GM18499 (cell line): ENCODE data around the gene MSRB1.
"Not testable (repeated sequence)": the region's sequence is repeated elsewhere in the genome, so short reads cannot be mapped to it uniquely, and the experiment has no call there.

Experiments
- ATAC-seq: cut with Tn5 transposase; IDR thresholded peaks from one replicate; pipeline ENCODE4 v1.9.1; 2021; ENCODE audit warnings: moderate number of reproducible peaks; ENCODE audit not compliant: insufficient read depth, unreplicated experiment

The MSRB1 gene

DNA sequence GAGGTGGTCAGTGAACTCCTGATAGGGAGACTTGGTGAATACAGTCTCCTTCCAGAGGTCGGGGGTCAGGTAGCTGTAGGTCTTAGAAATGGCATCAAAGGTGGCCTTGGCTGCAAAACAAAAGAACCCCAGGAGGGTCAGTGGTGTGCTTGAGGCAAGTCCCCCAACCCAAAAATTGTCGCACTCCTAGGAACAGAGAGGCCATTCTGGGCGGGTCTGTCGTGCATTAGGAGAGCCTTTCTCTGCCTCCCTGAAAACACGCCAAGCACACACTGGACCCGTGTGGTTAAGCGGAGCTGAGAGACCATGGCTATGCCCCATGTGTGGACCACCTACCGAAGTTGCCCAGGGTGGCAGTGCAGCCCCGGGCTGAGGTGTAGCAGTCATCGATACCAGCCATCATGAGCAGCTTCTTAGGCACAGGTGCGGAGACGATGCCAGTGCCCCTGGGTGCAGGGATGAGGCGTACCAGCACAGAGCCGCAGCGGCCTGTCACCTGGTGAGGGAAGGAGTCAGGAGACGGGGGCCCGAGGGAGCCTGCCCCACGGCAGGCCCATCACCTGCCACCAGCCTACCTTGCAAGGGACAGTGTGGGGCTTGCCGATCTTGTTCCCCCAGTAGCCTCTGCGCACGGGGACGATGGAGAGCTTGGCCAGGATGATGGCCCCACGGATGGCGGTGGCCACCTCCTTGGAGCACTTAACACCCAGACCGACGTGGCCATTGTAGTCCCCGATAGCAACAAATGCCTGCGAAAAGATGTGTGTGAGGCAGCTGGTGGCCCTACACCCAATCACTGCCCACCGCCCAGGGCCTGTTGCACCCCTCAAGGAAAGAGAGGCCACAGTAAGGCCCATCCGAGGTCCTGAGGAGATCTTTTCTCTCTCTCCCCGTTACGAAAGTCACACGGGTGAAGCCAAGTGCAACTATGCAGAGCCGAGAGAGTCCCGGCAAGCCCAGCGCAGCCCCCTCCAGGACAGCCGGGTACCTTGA, 19.5 kb upstream of the MSRB1 start:
- not testable (repeated sequence) for ATAC-seq

DNA sequence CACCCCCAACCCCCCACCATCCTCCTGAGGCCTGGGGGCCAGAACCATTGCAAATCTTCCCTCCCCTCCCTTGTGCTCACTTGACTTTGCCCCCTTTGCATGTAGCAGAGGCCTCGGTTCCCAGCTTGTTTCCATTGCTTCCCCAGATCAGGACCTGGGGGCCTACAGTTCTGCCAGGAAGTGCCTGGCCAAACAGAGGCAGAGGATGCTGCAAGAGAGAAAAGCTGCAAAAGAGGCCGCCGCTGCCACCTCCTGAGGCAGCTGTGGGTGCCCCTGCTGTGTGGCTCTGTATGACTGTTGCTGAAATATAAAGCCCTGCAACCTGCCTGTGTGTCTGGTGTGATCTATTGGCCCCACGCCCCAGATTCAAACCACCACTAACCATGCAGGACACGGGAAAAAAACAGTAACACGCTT, 18.7 kb upstream of the MSRB1 start:
- no peak for ATAC-seq

DNA sequence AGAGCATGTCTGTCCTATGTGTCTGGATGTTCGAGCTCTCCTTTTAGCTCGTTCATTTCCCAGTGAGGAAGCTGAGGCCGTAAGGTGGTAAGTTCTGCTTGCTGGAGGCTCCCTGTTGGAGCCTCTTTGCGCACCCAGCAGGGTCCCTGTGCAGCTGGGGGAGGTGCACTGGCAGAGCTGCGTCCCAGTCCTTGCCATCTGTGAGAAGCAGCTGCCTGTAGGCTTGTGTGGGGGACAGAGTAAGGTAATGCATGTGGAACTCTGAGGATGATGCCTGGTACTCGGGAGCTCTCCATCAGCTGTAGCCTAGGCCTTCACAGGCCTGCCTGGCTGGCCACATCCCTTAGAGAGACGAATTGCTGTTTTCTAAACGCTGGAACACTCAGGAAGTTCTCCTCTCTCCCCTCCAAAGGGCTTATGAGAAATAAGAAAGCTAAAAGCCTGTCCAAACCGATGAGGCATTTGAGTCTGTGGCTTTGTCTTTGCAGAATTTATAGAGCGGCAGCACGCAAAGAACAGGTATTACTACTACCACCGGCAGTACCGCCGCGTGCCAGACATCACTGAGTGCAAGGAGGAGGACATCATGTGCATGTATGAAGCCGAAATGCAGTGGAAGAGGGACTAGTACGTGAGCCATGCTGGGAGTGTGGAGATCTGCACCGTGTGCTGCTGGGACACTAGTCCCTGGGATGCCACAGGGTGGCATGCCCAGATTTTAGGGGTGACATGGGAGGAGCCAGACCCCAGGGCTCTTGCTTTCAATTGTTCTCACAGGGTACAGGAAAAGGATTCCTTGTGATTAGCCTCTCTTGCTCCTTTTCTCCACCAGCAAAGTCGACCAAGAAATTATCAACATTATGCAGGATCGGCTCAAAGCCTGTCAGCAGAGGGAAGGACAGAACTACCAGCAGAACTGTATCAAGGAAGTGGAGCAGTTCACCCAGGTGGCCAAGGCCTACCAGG, 17.9 kb upstream of the MSRB1 start:
- ATAC-seq = no peak

DNA sequence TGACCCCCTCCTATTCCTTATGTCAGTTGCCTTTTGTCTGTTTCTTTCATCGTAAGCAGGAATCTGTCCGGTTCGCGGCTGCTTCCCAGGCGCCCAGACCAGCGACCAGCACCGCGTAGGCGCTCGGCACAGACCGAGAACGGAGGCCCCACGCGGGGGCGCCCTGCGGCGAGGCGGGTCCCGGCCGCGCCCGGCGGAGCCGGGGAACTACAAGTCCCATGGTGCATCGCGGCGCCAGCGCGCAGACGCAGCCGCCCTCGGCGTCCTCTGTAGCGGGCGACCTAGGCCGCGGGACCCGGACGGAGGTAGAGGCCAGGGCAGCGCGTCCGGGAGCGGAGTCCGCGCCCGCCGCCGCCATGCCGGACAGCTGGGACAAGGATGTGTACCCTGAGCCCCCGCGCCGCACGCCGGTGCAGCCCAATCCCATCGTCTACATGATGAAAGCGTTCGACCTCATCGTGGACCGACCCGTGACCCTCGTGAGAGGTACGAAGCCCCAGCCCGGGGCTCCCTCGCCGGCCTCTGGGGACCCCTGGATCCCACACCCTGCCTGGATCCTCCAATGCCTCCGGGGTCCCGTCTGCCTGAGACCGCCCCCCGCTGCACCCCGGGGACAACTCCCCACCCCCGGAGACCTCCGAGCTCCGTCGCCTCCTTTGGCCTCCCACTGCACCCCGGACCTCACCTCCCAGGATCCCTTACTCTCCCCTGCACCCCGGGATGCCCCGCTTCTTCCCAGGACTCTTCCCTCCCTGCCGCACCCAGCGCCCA, 16.5 kb upstream of the MSRB1 start, which contains the start of gene NDUFB10:
NDUFB10 (plus strand) TSS at position 270 of the 771 bp plus-strand sequence; CDS start at position 357, 87 bp downstream.
- ATAC-seq = no peak

DNA sequence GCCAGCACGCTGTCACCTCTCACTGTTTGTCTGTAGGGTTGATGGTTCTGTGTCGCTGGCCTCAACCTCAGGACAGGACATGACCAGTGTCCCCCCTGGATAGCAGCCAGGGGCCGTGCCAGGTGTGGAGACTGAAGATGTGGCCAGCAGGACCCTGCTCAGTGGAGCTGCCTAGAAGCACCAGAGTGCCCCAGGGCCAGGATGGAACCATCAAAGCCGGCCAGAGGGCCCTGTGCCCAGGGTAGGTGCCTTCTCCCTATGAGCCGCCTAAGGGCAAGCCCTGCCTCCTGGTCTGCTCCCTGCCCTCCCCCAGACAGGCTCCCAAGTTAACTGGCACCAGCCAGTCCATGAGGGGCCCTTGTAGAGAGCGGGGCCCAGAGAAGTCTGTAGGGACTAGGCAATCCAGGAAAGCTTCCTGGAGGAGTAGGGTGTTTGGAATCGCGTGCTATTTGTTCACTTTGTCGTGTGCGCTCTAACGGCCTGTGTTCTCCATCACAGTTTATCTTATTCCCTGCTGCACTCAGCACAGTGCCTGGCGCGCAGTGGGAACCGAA, 15.8 kb upstream of the MSRB1 start:
- no peak for ATAC-seq

DNA sequence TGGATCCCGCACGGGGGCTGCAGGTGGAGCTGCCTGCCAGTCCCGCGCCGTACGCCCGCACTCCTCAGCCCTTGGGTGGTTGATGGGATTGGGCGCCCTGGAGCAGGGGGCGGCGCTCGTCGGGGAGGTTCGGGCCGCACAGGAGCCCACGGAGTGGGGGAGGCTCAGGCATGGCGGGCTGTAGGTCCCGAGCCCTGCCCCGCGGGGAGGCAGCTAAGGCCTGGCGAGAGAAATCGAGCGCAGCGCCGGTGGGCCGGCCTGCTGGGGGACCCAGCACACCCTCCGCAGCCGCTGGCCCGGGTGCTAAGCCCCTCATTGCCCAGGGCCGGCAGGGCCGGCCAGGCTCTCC, 15.1 kb upstream of the MSRB1 start:
- not testable (repeated sequence) for ATAC-seq

DNA sequence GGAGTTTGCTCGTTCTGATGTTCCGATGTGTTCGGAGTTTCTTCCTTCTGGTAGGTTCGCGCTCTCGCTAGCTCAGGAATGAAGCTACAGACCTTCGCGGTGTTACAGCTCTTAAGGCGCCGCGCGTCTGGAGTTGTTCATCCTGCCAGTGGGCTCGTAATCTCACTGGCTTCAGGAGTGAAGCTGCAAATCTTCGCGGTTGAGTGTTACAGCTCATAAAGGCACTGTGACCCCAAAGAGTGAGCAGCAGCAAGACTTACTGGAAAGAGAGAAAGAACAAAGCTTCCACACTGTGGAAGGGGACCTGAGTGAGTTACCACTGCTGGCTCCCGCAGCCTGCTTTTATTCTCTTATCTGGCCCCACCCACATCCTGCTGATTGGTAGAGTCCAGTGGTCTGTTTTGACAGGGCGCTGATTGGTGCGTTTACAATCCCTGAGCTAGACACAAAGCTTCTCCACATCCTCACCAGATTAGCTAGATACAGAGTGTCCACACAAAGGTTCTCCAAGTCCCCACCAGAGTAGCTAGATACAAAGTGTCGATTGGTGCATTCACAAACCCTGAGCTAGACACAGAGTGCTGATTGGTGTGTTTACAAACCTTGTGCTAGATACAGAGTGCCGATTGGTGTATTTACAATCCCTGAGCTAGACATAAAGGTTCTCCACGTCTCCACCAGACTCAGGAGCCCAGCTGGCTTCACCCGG, 14.6 kb upstream of the MSRB1 start:
- ATAC-seq = not testable (repeated sequence)

DNA sequence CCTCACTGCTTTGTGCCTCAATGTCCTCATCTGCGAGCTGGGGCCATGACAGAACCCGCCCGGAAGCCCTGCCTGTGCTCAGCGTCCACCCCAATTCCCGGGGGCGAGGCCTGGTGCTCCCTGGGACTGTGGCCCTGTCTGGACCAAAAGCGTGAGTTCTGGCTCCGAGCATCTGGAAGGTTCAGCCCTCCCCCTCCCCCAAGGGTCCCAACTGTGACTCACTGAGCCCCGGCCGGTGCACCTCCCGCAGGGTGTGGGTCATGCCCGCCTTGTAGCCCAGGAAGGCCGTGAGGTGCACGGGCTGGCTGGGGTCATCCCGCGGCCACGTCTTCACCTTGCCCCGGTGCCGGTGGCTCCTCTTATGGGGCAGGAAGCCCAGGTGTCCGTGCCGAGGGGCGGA, 10.7 kb upstream of the MSRB1 start:
- no peak for ATAC-seq

DNA sequence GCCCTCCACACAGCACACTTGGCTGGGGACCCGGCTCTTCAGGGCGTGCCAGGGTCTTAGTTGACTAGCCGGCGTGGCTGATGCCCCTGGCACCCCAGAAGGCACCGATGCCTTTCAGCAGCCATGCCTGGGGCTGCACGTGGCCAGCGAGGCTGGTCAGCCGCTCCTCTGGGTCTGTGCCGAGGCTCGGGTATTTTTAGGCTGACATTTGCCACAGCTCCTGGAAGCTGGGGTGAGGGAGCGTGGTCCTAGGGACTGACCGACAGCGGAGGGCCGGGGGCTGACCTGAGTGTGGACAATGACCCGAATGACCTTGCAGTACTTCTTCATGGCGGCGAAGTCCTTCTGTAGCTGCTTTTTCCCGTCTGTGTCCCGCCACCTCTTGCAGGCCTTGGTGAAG, 7.6 kb upstream of the MSRB1 start:
- ATAC-seq = no peak

DNA sequence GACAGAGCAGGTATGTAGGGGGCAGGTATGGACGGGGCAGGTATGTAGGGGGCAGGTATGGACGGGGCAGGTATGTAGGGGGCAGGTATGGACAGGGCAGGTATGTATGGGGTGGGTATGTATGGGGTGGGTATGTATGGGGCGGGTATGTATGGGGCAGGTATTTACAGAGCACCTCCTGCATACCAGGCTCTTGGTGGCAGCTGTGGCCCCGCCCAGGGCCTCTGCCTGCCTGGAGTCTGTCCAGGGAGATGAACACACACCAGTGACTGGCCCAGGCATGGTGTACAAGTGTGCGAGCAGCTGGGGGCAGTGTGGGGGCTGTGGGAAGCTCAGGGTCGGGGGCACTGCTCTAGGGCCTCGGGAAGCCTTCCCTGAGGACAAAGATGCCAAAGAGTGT, 7.0 kb upstream of the MSRB1 start:
- no peak for ATAC-seq

DNA sequence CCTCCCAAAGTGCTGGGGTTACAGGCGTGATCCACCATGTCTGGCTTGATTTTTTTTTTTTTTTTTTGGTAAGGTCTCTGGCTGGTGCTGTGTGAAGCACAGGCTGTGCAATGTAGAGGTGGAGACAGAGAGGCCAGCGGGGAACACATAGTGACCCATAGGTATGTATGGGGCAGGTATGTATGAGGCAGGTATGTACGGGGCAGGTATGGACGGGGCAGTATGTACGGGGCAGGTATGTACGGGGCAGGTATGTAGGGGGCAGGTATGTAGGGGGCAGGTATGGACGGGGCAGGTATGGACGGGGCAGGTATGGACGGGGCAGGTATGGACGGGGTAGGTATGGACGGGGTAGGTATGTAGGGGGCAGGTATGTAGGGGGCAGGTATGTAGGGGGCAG, 6.5 kb upstream of the MSRB1 start:
- ATAC-seq = no peak

DNA sequence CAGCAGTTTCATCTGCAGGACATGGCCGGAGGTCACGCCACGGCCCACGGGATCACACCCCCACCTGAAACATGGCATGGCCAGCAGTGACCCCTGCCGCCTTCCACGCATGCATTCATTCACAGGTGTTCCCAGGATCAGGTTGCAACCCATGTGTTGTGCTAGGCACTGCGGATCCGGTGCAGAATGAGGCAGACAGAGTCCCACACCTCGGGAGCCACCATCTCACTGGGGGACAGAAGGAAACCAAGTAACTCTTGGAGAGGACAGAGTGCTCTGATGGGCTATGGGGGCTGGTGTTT, 4.3 kb upstream of the MSRB1 start:
- ATAC-seq = no peak

DNA sequence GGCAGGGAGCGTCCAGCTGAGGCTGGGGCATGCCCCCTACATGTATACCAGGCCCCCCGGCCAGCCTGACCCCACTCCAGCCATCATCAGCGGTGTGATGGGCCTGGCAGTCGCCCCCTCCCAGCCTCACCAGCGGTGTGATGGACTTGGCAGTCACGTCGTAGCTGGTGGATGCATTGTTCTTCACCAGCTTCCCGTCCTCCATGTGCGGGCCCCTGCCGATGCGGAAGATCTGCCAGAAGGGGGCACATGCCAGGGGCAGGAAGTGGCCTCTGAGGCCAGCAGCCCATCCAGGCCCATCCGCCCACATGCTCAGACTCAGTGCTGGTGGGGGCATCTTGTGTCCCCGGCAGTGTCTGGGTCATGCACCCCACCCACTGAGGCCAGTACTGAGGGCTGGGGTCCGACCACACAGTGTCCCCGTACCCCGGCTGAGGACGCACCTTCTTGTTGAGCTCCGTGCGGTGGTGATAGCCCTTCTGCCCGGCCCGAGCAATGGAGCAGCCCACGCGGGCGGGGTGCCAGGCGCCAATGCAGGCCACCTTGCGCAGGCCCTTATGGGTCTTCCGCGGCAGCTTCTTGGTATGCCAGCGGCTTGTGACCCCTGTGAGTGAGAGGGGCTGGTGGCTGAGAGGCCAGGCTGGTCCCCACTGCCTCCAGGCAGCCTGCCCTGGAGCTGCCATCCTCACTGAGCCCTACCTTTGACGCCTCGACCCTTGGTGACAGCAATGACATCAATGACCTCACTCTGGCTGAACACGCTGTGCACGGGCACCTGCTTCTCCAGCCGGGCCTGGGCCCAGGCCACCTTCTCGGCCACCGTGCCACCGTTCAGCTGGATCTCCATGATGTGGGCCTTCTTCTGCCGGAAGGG, 3.7 kb upstream of the MSRB1 start:
- no peak for ATAC-seq

DNA sequence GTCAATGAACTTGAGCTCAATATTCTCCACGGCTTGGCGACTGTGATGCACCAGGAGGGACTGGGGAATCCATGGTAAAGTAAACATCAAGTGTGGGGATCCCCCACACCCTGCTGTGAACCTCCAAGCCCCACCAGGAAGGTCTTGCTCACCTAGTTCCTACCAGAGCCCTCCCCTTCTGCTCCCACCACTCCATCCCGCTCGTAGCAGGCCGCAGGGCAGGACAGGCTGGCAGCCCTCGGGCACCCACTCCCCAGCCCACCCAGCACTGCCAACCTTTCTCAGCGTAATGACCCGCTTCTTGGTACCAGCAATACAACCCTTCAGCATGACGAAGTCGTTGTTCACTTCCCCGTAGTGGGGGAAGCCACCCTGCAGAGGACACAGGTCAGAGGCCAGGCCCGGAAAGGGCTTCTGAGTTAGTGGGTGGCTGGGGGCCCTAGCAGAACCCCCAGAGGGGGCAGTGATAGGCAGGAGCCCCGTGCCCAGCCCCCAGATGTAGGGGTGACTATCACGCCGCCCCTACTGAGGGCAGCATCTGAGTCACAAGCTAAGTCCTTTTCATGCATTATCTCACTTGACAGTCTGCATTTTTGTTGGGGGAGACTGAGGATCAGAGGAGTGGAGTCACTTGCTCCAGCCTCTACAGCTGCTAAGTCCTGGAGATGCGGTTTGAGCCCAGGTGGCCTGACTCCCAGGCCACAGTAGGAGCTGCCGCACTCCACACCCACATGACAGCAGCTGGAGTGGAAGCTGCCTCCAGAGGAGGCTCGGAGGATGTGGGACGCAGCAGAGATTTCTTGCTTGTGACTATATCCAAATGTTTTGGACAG, 2.8 kb upstream of the MSRB1 start:
- ATAC-seq = no peak

DNA sequence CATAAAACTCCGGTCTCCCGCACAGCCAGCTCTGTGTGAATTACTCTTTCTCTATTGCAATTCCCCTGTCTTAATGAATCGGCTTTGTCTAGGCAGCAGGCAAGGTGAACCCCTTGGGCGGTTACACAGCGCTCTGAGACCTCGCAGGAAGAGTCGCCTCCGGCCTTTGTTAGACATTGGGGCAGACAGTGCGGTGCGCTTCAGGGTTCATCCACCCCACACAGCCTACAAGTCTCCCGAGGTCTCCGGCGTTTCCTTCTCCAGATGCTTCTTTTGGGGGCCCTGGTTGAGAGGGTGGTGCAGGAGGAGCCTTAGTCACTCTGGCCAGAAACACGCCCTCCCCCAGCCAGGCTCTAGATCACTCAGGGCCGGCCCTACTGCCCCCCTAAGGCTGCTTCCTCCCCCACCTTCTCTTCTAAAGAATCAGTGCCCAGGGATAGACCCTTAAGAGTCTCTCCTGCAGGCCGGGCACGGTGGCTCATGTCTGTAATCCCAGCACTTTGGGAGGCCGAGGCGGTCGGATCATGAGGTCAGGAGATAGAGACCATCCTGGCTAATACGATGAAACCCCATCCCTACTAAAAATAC, 1.7 kb upstream of the MSRB1 start:
- ATAC-seq = no peak

DNA sequence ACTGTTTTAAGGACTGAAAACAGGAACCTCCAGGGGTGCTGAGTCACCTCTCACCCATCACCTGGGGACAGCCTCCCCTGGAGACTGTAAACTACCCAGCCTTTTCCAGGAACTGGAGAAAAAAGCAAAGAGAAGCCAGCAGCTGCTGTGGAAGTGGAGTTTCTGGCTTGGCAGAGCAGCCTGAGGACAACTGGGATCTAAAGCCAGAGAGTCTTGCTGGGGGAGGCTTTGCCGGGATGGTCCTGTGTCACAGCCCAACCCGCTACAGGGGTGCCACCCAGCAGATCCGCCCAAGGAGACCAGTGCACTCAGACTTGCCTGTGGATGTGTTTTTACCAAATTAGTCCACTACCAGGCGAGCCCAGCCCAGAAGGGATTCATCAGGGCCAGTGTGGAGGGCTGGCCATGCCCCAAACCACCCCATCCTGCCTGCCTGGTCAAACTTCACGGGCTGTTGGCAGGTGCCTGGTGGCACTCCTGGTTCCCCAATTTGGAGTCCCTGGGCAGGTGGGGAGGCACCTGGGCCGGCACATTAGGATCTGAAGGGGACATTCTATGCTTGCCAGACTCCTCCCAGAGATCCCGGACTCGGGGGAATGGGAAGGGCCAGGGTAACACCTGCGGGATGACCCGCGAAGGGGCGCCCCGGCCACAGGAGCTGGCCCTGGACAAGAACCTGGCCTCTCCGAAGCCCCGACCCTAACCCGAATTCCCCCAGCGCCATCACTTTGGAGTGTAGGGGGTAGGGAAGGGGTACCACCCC, 771 bp downstream of the MSRB1 start:
- ATAC-seq = no peak
